Mammary epithelial cell (primary cell): ENCODE measurements around the gene GLYATL1B.

Experiments
- EZH2 ChIP-seq: IDR thresholded peaks from 2 replicates; pipeline ENCODE4 v1.6.1; 2012; ENCODE audit warnings: low read length, inconsistent platforms, borderline replicate concordance
- TF ChIP-seq, protein P1 (sequence below), 2 donors: IDR thresholded peaks in 1 of 2; conservative IDR thresholded peaks in 1 of 2; 2 replicates each; pipeline ENCODE4 v1.5.1; 2011 to 2012; ENCODE audit warnings: inconsistent platforms in 2 of 2, low read length in 2 of 2, mild to moderate bottlenecking in 2 of 2, control low read depth in 1 of 2, low read depth in 1 of 2; ENCODE audit not compliant: insufficient read depth in 1 of 2; ENCODE audit errors: extremely low read depth in 1 of 2

- TF ChIP-seq EZH2: no peak
- TF ChIP-seq, protein P1, sequence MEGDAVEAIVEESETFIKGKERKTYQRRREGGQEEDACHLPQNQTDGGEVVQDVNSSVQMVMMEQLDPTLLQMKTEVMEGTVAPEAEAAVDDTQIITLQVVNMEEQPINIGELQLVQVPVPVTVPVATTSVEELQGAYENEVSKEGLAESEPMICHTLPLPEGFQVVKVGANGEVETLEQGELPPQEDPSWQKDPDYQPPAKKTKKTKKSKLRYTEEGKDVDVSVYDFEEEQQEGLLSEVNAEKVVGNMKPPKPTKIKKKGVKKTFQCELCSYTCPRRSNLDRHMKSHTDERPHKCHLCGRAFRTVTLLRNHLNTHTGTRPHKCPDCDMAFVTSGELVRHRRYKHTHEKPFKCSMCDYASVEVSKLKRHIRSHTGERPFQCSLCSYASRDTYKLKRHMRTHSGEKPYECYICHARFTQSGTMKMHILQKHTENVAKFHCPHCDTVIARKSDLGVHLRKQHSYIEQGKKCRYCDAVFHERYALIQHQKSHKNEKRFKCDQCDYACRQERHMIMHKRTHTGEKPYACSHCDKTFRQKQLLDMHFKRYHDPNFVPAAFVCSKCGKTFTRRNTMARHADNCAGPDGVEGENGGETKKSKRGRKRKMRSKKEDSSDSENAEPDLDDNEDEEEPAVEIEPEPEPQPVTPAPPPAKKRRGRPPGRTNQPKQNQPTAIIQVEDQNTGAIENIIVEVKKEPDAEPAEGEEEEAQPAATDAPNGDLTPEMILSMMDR (conservative IDR thresholded peaks at IDR 0.05 in 1 of 2, IDR thresholded peaks at IDR 0.05 in 1 of 2; ENCODE audit: extremely low read depth in 1 of 2, insufficient read depth in 1 of 2, low read depth in 1 of 2, low read length in 2 of 2): no peak
These were observed 23.2 kb upstream of the GLYATL1B start for GRCh38 chr11:59062602-59063529.
